Prostate gland (tissue), 2 donors: ENCODE data around the gene KRTAP12-1.

Experiments used
- CTCF ChIP-seq, 4 experiments: fragments of 200-600 bp in 2 of 4; fragments of 450-650 bp in 2 of 4; sonication (generic) in 2 of 4; IDR thresholded peaks; 1 replicate in 3 of 4; 2 replicates in 1 of 4; pipeline ENCODE4 v1.5.1; 2016 to 2019; ENCODE audit warnings: antibody characterized with exemption in 4 of 4, mild to moderate bottlenecking in 2 of 4, moderate library complexity in 2 of 4
- POLR2A ChIP-seq: fragments of 450-650 bp; IDR thresholded peaks from one replicate; pipeline ENCODE4 v1.6.1; 2016; ENCODE audit warnings: antibody characterized with exemption, mild to moderate bottlenecking
- POLR2AphosphoS5 ChIP-seq: sonication (generic); formaldehyde crosslinking; IDR thresholded peaks from one replicate; pipeline ENCODE4 v1.6.1; 2017; ENCODE audit warnings: antibody characterized with exemption

DNA sequence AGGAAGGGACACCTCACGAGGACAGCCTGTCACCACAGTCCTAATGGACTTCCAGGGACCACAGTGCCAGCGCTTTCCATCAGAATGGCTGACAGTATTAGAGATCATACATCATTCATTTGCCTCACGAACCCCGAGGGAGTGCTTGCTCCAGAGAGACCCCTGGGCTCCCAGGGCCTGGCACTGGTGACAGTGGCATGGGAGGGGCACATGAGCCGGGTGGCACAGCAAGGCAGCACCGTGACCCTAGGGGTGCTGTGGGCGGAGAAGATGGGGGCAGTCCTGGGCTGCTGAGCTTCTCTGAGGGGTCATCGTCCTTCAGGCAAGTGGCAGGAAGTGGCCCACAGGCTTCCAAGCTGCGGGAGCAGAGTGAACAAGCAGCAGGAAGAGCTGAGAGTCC lies 45.8 kb upstream of the KRTAP12-1 start:
- TF ChIP-seq CTCF (IDR thresholded peaks at IDR 0.05) = no peak
- no peak for TF ChIP-seq POLR2A
- no peak for TF ChIP-seq POLR2AphosphoS5
